Dermis microvascular lymphatic vessel endothelial cell (primary cell): Measurements from ENCODE around the gene CETN1. TPM values are rescaled to one million over a fixed set of nuclear protein-coding genes. Genes with fewer than 3 reads are reported as not detected.

ENCODE experiments used
- DNase-seq, 2 donors: peaks; one replicate each; pipeline versions ENCODE4 v3.0.0 to v3.0.0-alpha.2; 2010; ENCODE audit warnings: low read depth in 2 of 2
- total RNA-seq: library from RNA; depleted of rRNA; stranded (reverse); fragments of >200 nt; gene quantifications from 2 replicates; pipeline ENCODE4 v1.2.1, GENCODE V29; 2014

The CETN1 gene
- total RNA-seq, result not detected in 2 replicates

DNA sequence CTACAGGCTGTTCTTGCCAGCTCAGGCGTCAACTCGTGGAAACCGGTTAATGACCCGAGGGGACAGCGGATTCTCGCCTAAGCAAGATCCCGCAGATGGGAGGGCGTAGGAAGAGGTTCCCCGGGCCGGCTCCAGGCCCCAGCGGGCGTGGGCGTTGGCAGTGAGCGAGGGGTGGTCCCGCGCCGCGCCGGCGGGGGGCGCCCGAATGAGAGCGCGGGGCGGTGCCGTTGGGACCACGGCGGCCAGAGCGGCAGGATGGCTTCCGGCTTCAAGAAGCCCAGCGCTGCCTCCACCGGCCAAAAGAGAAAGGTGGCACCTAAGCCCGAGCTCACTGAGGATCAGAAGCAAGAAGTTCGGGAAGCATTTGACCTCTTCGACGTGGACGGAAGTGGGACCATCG, at the start of gene CETN1:
Gene CETN1, plus strand, starts transcription at position 227 of the 400 bp plus-strand sequence. Its CDS starts 29 bp downstream, at position 256.
- DNase-seq, result no peak

DNA sequence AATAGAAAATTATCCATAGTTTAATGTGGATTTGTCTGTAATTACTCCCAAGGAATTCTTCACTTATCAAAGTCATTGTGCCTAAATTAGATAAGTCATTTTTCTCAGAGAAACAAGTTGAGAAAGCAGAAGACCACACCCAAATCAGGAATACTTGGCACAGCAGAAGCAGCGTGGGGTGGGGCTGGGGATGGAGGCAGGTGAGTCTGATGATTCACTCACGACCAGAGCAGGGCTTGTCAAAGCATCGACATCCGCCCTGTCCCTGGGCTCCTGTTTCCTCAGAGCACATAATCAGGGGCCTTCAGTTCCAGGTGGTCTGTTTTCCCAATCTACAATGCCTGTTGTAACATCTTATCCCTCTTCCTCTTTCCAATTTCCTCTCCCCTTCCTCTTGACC, 48.2 kb upstream of the CETN1 start:
- no peak for DNase-seq

GRCh38 chr18:532632-533031, 47.5 kb upstream of the CETN1 start:
- no peak for DNase-seq

DNA sequence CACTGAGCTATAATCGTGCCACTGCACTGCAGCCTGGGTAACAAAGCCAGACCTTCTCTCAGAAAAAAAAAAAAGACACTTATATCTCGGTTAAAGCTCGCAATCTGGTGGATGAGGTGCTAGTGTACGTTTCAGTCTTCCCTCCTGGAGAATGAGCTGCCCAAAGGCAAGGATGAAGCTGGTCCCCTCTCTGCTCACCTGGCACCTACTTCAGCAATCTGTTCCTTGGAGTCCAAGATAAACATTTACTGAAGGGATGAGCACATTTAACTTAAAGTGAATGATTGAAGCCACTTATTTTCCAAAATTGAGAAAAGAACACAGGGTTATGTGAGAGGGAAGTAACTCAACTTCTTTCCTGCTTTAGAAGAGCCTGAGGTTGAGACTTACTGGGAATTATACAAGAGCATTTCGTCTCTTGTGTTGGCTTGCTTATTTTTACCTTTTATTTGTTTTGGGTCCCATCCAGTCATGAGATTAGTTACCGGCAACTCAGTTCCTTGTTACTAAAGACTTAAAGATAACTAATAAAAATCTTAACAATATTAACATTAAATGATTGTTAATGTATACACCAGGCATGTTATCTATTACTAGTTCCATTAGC, 46.1 kb upstream of the CETN1 start:
- DNase-seq, result no peak

- DNase-seq, result no peak
Measured at GRCh38 chr18:543447-544078, 36.6 kb upstream of the CETN1 start.

DNA sequence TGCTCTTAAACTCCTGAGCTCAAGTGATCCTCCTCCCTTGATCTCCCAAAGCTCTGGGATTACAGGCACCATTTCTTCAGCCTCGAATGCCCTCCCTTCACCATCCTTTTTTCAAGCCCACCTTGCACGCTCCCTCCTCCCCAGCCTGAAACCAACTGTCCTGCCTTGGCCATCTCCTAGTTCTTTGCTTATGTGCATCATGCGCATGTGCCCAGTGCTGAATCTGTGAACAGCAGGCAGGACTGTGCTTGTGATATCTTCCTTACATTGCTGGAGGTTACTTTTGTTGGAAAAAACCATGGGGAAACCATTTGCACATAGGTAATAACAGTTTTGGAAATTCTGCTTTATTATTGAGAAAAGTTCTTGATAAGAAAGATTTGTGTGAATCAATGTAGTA, 30.2 kb upstream of the CETN1 start:
- DNase-seq, result no peak

DNA sequence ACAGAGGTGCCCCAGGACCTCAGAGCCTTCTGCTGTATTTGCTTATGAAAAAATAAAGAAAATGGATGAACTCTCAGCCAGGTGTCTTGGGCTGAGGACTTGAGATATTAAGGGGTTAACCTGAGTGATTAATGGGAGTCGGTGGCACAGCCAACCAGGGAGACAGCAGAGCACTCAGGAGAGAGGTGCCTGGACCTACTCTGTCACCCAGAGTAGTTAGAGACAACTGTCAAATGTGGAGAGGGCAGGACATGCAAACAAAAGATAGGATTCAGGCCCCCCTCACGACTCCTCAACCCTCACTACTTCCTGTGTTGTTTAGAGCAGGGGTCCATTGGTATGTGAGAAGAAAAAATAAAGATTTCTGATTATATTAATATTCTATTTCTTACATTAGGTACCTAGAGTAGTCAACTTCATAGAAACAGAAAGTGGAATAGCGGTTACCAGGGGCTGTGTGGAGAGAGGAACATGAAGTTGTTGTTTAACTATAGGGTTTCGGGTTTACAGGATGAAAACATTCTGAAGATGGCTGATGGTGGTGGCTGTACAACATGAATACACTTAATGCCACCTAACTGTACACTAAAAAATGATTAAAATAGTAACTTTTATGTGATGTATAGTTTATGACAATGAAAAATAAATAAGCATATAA, 28.6 kb upstream of the CETN1 start:
- no peak for DNase-seq

- no peak for DNase-seq
Measured at GRCh38 chr18:555705-556457, 24.3 kb upstream of the CETN1 start.

DNA sequence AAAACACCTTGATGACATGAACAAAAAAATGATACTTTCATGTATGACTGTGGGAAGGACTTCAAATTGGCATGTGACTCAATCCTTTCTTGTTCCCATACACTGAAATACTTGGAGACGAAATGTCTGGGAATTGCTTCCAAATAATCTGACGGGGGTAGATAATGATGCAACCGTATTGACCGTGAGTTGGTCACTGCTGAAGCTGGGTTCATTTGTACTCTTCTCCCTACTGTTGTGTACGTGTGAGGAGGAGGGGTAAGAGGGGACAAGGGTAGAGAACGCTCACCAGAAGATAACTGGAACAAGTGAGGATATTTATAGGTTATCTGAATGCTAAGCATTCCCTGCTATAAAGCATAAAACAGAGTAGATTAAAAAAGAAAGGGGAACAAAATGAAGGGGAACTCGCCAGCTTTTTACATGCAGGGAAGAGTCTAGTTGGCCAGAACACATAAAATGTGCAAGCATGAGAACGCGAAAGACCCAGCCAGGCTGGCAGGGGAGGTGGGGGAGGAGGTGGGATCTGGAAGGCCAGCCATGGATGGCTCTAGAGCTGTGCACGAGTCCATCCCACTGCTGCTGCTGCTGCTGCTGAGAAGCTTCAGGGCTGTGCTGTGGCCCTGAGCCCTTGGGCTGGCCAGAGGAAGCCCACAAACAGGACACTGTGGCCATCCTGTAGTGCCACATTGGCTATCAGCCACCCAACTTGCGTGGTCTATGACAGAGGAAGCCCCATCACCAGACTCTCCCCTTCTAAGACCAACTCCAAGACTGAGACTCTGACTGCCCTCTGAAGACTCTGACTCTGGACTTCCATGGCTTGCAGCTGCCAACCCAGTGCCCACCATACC, 15.2 kb upstream of the CETN1 start:
- DNase-seq, result no peak

- no peak for DNase-seq
Measured at GRCh38 chr18:565562-566061, 14.6 kb upstream of the CETN1 start.

- no peak for DNase-seq
Measured at GRCh38 chr18:567122-567521, 13.1 kb upstream of the CETN1 start.

GRCh38 chr18:568731-569130, 11.4 kb upstream of the CETN1 start:
- no peak for DNase-seq

DNA sequence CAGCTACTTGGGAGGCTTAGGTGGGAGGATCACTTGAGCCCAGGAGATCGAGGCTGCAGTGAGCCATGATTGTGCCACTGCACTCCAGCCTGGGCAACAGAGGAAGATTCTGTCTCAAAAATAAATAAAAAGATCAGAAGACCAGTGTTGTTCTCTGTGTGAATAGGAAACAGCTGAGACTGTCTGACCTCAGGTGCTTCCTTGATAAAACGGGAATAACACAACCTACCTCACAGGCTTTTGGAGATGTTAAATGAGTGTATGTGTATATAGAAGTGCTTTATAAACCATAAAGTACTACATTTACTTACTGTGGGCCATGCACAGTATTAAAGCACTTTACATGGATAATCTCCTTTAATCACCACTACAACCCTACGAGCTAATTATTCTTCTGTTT, 9.9 kb upstream of the CETN1 start:
- peak; percentile 73 to 74 for DNase-seq

- no peak for DNase-seq
Measured at GRCh38 chr18:570697-571096, 9.5 kb upstream of the CETN1 start.

- no peak for DNase-seq
Measured at GRCh38 chr18:572091-572830, 7.9 kb upstream of the CETN1 start.

DNA sequence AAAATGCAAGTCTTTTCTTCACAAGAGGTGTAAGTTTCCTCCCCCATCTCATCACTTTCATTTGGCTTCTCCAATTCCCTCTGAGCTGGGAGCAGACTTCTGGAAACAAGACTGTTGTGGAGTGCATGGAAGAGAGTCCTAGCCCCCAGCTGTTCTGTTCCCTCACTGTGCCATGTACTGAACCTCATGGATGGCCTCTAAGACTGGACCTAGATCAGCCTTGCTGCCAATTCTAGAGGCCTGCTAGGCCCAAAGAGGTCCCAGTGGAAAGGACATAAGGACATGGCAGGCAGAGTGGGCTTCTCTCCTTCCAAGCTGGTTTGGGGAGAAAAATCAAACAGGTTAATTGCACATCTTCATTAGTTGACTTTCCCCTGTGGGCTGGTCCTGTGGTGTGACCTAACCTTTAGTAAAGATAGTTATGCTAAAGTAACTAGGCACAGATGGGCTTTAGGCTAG, 7.3 kb upstream of the CETN1 start:
- DNase-seq, result no peak

- DNase-seq, result no peak
Measured at GRCh38 chr18:573385-573784, 6.8 kb upstream of the CETN1 start.

- DNase-seq, result no peak
Measured at GRCh38 chr18:574149-574860, 5.9 kb upstream of the CETN1 start.

DNA sequence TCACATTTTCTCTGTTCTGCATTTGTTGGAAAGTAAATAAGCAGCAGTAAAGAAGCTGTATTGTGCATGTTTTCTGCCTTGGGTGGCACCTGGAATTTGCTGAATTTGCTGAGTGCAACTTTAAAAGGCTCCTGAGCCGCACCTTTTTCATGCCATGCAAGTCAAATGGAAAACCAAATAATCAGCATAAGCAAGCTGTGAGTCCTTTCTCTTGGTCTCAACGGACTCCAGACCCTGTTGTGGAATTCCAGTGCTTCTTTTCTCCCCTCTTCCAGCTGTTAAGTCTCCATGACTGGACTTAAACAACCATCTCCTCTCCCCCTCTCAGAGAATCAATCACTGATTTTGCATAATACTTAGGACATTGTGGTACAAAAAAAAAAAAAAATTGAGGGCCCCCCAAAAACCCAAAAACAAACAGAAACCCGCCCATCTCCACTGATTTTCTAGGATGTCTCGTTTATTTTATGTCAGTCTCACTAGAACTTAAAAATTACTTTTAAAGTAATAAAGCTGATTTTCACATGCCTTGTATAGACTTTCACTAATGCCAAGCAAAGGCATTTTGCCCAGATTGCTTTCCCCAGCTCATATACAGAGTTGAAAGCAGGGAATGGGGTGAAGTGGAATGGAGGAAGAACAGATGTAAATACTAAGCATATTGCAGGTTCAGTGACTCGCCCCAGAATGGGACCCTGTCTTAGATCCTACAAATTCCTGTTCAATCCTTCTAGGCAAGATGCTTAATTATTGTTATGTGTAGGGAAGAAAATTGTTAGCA, 5.1 kb upstream of the CETN1 start:
- DNase-seq, result no peak
